B cell (primary cell): Measurements from ENCODE around the gene RELCH. TPM values are rescaled to one million over a fixed set of nuclear protein-coding genes. Genes with fewer than 3 reads are reported as not detected.

Source experiments
- ATAC-seq: fragments of 200-7000 bp; cut with Tn5 transposase; one replicate; pipeline ENCODE4 v1.10.0; 2021; ENCODE audit warnings: low read depth, mild to moderate bottlenecking, moderate number of reproducible peaks, moderate library complexity
- CTCF ChIA-PET: fragments of 350-600 bp; sonication (Branson Sonifier 250); formaldehyde crosslinking; loops from one replicate; lab custom pipeline; 2021; ENCODE audit warnings: antibody characterized with exemption, inconsistent platforms; lab: Charles Lee
- POLR2A ChIA-PET: fragments of 350-600 bp; sonication (Branson Sonifier 250); formaldehyde crosslinking; loops from one replicate; lab custom pipeline; 2021; ENCODE audit warnings: antibody characterized with exemption; lab: Charles Lee
- DNase-seq: peaks from one replicate; pipeline ENCODE4 v3.0.0; 2013
- H2AFZ ChIP-seq: 2 replicates; pipeline ENCODE4 v1.6.1; 2012; ENCODE audit warnings: mild to moderate bottlenecking, low read depth, low read length; ENCODE audit not compliant: insufficient read depth, poor library complexity, severe bottlenecking
- H3K27ac ChIP-seq, 2 donors: 1 replicate in 1 of 2; 2 replicates in 1 of 2; pipeline ENCODE4 v1.5.1; 2012 to 2013; ENCODE audit warnings: low read length in 2 of 2, mild to moderate bottlenecking in 2 of 2, moderate library complexity in 1 of 2
- H3K27me3 ChIP-seq, 4 experiments: fragments of 200-600 bp in 1 of 4; sonication (generic) in 1 of 4; replicated peaks in 1 of 4; 1 replicate in 2 of 4; 2 replicates in 2 of 4; pipeline versions ENCODE4 v1.6.1 to v1.7.0; 2013 to 2016; ENCODE audit warnings: low read length in 3 of 4, mild to moderate bottlenecking in 2 of 4, mixed read lengths in 1 of 4, moderate library complexity in 1 of 4; ENCODE audit not compliant: insufficient read depth in 4 of 4, control insufficient read depth in 3 of 4; ENCODE audit errors: control extremely low read depth in 1 of 4
- H3K36me3 ChIP-seq, 2 experiments: replicated peaks in 1 of 2; 1 replicate in 1 of 2; 2 replicates in 1 of 2; pipeline versions ENCODE4 v1.6.1 to v1.7.1; 2013; ENCODE audit warnings: low read length in 1 of 2; ENCODE audit not compliant: insufficient read depth in 2 of 2, control insufficient read depth in 1 of 2; ENCODE audit errors: control extremely low read depth in 1 of 2, extremely low read depth in 1 of 2
- H3K4me1 ChIP-seq, 2 donors: fragments of 200-600 bp in 1 of 2; sonication (generic) in 1 of 2; 1 replicate in 1 of 2; 2 replicates in 1 of 2; pipeline versions ENCODE4 v1.5.1 to v1.6.1; 2013 to 2017; ENCODE audit warnings: low read length in 2 of 2; ENCODE audit not compliant: control insufficient read depth in 2 of 2, insufficient read depth in 2 of 2
- H3K4me2 ChIP-seq: replicated peaks from 2 replicates; pipeline ENCODE3; 2012; ENCODE audit warnings: mild to moderate bottlenecking, low read depth, low read length; ENCODE audit not compliant: poor library complexity, severe bottlenecking
- H3K4me3 ChIP-seq, 5 experiments: fragments of 200-600 bp in 1 of 5; sonication (generic) in 1 of 5; 1 replicate in 3 of 5; 2 replicates in 2 of 5; pipeline versions ENCODE4 v1.5.1 to v1.7.0; 2011 to 2016; ENCODE audit warnings: low read length in 4 of 5, mild to moderate bottlenecking in 4 of 5, low read depth in 2 of 5, control low read depth in 1 of 5, moderate library complexity in 1 of 5; ENCODE audit not compliant: insufficient read depth in 1 of 5; ENCODE audit errors: control extremely low read depth in 1 of 5, extremely low read depth in 1 of 5
- H3K79me2 ChIP-seq: fragments of 200-600 bp; sonication (generic); one replicate; pipeline ENCODE4 v1.6.0; 2016; ENCODE audit warnings: low read length; ENCODE audit not compliant: control insufficient read depth, insufficient read depth
- H3K9ac ChIP-seq: fragments of 200-600 bp; sonication (generic); 2 replicates; pipeline ENCODE4 v1.6.1; 2017; ENCODE audit warnings: mild to moderate bottlenecking, low read length, moderate library complexity
- H3K9me3 ChIP-seq, 3 donors: one replicate each; pipeline versions ENCODE4 v1.6.1 to v1.7.1; 2013; ENCODE audit warnings: low read length in 2 of 3; ENCODE audit not compliant: control insufficient read depth in 2 of 3, insufficient read depth in 1 of 3; ENCODE audit errors: control extremely low read depth in 1 of 3
- H4K20me1 ChIP-seq: 2 replicates; pipeline ENCODE4 v1.6.0; 2012; ENCODE audit warnings: mild to moderate bottlenecking, low read length; ENCODE audit not compliant: insufficient read depth, control insufficient read depth, poor library complexity, severe bottlenecking
- H3K27ac Mint-ChIP-seq: one replicate; pipeline ENCODE4 v1.8.0; 2021; ENCODE audit warnings: mixed read lengths
- H3K27me3 Mint-ChIP-seq: one replicate; pipeline ENCODE4 v1.8.0; 2021; ENCODE audit warnings: mixed read lengths
- H3K4me1 Mint-ChIP-seq: one replicate; pipeline ENCODE4 v1.8.0; 2021; ENCODE audit warnings: mixed read lengths
- H3K4me3 Mint-ChIP-seq: one replicate; pipeline ENCODE4 v1.8.0; 2021; ENCODE audit warnings: mixed read lengths
- H3K9me3 Mint-ChIP-seq: one replicate; pipeline ENCODE4 v1.8.0; 2022; ENCODE audit warnings: mixed read lengths; ENCODE audit not compliant: insufficient read depth
- EZH2 ChIP-seq: IDR thresholded peaks from 2 replicates; pipeline ENCODE4 v1.6.1; 2012; ENCODE audit warnings: borderline replicate concordance, low read depth, mild to moderate bottlenecking, moderate library complexity, low read length; ENCODE audit not compliant: insufficient read depth, poor library complexity, severe bottlenecking
- WGBS: methylation state at CpG from one replicate; pipeline ENCODE4 v1.1.5; 2013; ENCODE audit warnings: missing lambda C conversion rate; ENCODE audit not compliant: insufficient coverage; 5-methylcytosine and 5-hydroxymethylcytosine counted together
- intact Hi-C: fragments of 100-400 bp; cut with micrococcal nuclease; formaldehyde crosslinking; loops from one replicate; pipeline ENCODE4 v1.10.0; 2022
- polyA plus RNA-seq: library from polyadenylated mRNA; depleted of rRNA; stranded (reverse); fragments of >200 nt; gene quantifications from 2 replicates; pipeline ENCODE4 v1.2.3, GENCODE V29; 2012
- total RNA-seq, 2 donors: library from RNA; stranded (reverse); fragments of 120-200 nt in 1 of 2; gene quantifications; 1 replicate in 1 of 2; 2 replicates in 1 of 2; pipeline versions ENCODE4 v1.2.3 to v1.2.4, GENCODE V29; 2013 to 2022
- TF ChIP-seq, protein P1 (sequence below): fragments of 200-600 bp; IDR thresholded peaks from one replicate; pipeline ENCODE4 v1.8.0; 2022; ENCODE audit warnings: antibody characterized with exemption, mild to moderate bottlenecking

The RELCH gene
- total and polyA plus RNA-seq, 2 donors (not counting 1 experiment from before 2014, with no cell fraction given): 17.6 to 77.9 TPM

DNA sequence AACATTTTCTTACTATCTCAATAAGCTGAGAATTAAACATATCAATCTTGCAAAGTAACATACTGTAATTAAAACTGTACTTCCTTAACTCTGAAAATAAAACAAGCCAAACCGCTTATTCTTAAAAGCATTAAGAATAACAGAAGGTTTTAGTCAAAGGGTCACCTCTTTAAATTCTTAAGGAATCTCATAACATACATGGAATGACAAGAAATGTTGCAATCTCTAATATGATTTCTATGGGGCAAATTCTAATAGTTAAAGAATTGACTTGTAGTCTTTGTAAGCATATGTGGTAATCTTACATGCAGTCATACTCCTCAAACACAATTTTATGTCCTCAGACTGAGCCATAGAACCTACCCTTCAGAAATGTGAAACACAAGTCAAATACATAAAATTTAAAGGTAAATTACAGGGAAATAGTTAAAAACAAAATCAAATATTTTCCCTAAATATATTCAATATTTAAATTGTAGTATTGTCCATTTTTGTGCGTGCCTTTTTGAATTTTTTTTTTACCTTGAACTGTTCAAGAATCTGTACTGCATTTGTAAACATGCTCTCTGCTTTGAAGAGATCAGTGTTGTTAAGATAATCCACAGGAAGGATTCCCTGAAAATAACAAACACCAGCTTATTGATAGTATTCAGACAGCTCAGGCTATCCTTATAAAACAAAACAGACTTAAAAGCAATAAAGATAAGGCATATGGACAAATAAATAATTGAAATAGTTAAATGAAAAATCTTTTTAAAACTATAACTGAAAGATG is 48.4 kb upstream of the RELCH start:
- Mint-ChIP-seq H3K9me3 (no peaks in the 10 kb centered on the region), H3K4me3 (no peak overlapping the region), H3K4me1 (no peaks in the 10 kb centered on the region), H3K27ac (no peak overlapping the region), H3K27me3 (no peaks in the 10 kb centered on the region)
- no peak overlapping the region for H2AFZ ChIP-seq
- no peak overlapping the region for H3K27ac ChIP-seq
- intact Hi-C loops: no loop called here
- no peak overlapping the region for H3K4me2 ChIP-seq
- H3K4me3 ChIP-seq: no peak overlapping the region
- DNase-seq: no peak
- CTCF ChIA-PET: no interaction called here
- no peaks in the 10 kb centered on the region for H3K27me3 ChIP-seq
- no peaks in the 10 kb centered on the region for H4K20me1 ChIP-seq
- no peak overlapping the region for H3K9ac ChIP-seq
- ATAC-seq: no peak
- TF ChIP-seq, protein P1, sequence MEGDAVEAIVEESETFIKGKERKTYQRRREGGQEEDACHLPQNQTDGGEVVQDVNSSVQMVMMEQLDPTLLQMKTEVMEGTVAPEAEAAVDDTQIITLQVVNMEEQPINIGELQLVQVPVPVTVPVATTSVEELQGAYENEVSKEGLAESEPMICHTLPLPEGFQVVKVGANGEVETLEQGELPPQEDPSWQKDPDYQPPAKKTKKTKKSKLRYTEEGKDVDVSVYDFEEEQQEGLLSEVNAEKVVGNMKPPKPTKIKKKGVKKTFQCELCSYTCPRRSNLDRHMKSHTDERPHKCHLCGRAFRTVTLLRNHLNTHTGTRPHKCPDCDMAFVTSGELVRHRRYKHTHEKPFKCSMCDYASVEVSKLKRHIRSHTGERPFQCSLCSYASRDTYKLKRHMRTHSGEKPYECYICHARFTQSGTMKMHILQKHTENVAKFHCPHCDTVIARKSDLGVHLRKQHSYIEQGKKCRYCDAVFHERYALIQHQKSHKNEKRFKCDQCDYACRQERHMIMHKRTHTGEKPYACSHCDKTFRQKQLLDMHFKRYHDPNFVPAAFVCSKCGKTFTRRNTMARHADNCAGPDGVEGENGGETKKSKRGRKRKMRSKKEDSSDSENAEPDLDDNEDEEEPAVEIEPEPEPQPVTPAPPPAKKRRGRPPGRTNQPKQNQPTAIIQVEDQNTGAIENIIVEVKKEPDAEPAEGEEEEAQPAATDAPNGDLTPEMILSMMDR: no peak
- no peak for TF ChIP-seq EZH2
- H3K36me3 ChIP-seq: peaks cover 3 to 5% of the 10 kb centered on the region in 2 experiments
- H3K4me1 ChIP-seq: no peaks in the 10 kb centered on the region
- POLR2A ChIA-PET: no interaction called here
- no peaks in the 10 kb centered on the region for H3K9me3 ChIP-seq
- H3K79me2 ChIP-seq: no peaks in the 10 kb centered on the region
- WGBS: no CpG with 5 or more reads among the region's 2 CpGs

DNA sequence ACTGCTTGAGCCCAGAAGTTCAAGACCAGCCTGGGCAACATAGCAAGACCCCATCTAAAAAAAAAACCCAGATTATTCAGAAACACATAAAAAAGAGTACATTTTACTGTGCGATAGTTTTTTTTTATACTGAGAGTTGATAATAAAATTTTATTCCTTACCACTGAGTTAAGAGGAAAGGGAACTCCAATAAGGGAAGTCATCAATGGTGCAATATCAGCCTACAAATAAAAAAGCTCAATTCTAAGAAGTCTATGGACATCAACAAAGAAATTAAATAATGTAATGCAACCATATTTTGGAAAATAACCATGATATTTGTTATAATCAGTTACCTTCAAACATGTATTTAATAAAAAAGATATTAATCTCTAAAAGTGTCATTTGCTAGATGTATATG is 46.8 kb upstream of the RELCH start:
- no peak overlapping the region for H3K9ac ChIP-seq
- no peaks in the 10 kb centered on the region for H3K4me1 Mint-ChIP-seq
- no peak overlapping the region for H2AFZ ChIP-seq
- H3K4me3 Mint-ChIP-seq: no peak overlapping the region
- POLR2A ChIA-PET: no interaction called here
- no peaks in the 10 kb centered on the region for H3K27me3 Mint-ChIP-seq
- no peak for ATAC-seq
- H3K27me3 ChIP-seq: no peaks in the 10 kb centered on the region
- H3K4me1 ChIP-seq: no peaks in the 10 kb centered on the region
- intact Hi-C loops: no loop called here
- WGBS: no CpG with 5 or more reads among the region's 1 CpG
- no peak overlapping the region for H3K27ac ChIP-seq
- peaks cover 7 to 16% of the 10 kb centered on the region in 2 experiments for H3K36me3 ChIP-seq
- H3K27ac Mint-ChIP-seq: no peak overlapping the region
- TF ChIP-seq, protein P1: no peak
- TF ChIP-seq EZH2: no peak
- H4K20me1 ChIP-seq: no peaks in the 10 kb centered on the region
- no peak overlapping the region for H3K4me3 ChIP-seq
- H3K4me2 ChIP-seq: no peak overlapping the region
- CTCF ChIA-PET: interaction anchor here (3.4 kb wide), 1 partner anchor 9 kb away, joined by 12 read pairs; no protein-coding TSS in a partner anchor
- DNase-seq: no peak
- no peaks in the 10 kb centered on the region for H3K9me3 ChIP-seq
- no peaks in the 10 kb centered on the region for H3K9me3 Mint-ChIP-seq
- H3K79me2 ChIP-seq: no peaks in the 10 kb centered on the region
